A549 treated with AZD9567 at 1 μM for 4 hours (cell line): ENCODE data around the gene CASP4. TPM values are rescaled to one million over a fixed set of nuclear protein-coding genes. Genes with fewer than 3 reads are reported as not detected.

ENCODE experiments used
- total RNA-seq: library from RNA; stranded (reverse); fragments of 200-300 nt; extraction: Qiagen RNA extraction; gene quantifications from 5 replicates; pipeline ENCODE4 v1.2.3, GENCODE V29; 2022; ENCODE audit not compliant: insufficient read depth

Gene CASP4
- total RNA-seq: 3.8 to 8.0 TPM (median 4.3 TPM) in 5 replicates

DNA sequence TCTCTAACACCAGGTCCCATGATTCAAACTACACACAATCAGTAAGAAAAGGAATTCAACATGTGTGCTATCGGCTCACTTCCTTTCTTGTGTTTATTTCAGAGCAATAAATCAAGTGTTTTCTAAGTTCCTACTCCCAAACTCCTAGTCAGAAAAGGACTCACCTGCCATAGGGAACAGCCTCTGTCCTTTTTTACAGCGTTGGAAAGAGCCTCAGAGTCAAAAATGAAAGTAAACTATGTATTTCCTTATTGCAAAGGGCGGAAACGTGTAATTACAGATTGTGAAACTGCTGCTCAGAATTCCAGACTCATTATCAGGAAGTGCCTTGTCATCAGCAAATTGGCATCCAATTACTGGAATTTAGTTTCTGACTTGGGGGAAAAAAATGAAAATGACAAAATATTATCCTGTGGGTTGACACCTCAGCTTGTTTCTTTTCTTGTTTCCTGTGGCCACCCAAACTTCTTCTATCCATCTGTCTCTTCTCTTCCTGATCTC is at the start of gene CASP4:
Gene CASP4, minus strand, starts transcription at position 220 of the 501 bp plus-strand sequence. Its CDS starts 49 bp downstream, at position 171.

DNA sequence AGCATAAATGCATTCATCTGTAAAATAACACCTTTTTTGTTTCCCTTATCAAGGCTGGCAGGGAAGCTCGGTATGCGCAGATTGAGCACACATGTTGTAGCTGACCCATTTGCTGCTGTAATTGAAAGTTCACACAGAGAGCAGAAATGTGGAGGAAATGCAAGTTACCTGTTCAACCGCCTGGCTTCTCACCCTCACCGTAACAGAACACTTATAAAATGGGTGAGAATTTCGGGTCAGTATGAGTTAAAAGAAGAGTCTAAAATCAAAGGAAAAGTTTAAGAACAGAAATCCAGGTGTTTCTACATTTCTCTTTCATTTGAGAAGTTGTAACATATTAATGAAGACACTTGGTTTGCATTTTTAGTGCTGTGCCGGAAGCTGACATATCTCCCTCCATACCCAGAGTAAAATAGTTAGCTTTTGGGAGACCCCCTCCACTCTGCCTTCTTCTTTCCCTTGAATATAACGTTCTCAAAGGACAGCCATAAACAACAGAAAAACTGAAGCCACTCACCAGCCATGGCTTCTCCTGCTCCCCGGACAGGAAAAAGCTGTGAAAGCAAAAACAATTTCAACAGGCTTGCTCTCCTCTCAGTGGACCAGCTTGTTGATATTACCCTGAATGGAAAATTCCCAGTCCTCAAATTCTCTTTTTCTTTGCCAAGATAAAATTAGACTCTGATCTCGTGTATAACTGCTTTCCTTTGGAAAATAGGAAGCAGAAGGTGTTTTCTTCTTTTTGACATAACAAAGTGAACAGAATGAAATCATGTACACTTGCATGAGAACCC is 70.3 kb downstream of the CASP4 start, which contains the start of gene CASP12:
Gene CASP12, minus strand, starts transcription at position 570 of the 794 bp plus-strand sequence.

Other genes starting within 250 kb of the CASP4 start
- gene CASP12, start 70.1 kb downstream of the CASP4 start, total RNA-seq: not detected in 5 replicates
- gene CASP5, start 54.6 kb upstream of the CASP4 start, total RNA-seq: not detected in 5 replicates
- 0.24 to 0.28 TPM in 2 of 5 replicates, not detected in the others for gene CASP1, start 66.6 kb upstream of the CASP4 start, total RNA-seq
- gene CARD16, start 76.8 kb upstream of the CASP4 start, total RNA-seq: not detected in 5 replicates
- not detected in 5 replicates for gene CARD18, start 171.2 kb upstream of the CASP4 start, total RNA-seq